Upper lobe of left lung (tissue), 4 donors: ENCODE measurements around the gene EBF3.

ENCODE experiments used
- CTCF ChIP-seq, 6 experiments: fragments of 450-650 bp in 4 of 6; fragments of 200-600 bp in 2 of 6; sonication (generic) in 2 of 6; IDR thresholded peaks; one replicate each; pipeline ENCODE4 v1.5.1; 2016 to 2019; ENCODE audit warnings: antibody characterized with exemption in 6 of 6
- EP300 ChIP-seq, 4 donors: sonication (generic); formaldehyde crosslinking; IDR thresholded peaks; one replicate each; pipeline ENCODE4 v1.5.1; 2017; ENCODE audit warnings: antibody characterized with exemption in 4 of 4, control low read depth in 2 of 4
- POLR2A ChIP-seq, 4 donors: fragments of 450-650 bp; IDR thresholded peaks; one replicate each; pipeline ENCODE4 v1.5.1; 2016 to 2017; ENCODE audit warnings: antibody characterized with exemption in 4 of 4, mild to moderate bottlenecking in 2 of 4
- POLR2AphosphoS5 ChIP-seq, 2 donors: sonication (generic); formaldehyde crosslinking; IDR thresholded peaks; one replicate each; pipeline ENCODE4 v1.5.1; 2017; ENCODE audit warnings: antibody characterized with exemption in 2 of 2

- TF ChIP-seq CTCF (IDR thresholded peaks at IDR 0.05), result no peak
- TF ChIP-seq EP300 (IDR thresholded peaks at IDR 0.05), result no peak
- no peak for TF ChIP-seq POLR2A (IDR thresholded peaks at IDR 0.05)
- no peak for TF ChIP-seq POLR2AphosphoS5 (IDR thresholded peaks at IDR 0.05)
Measured at GRCh38 chr10:129951101-129951969, 12.7 kb downstream of the EBF3 start.
